Heart left ventricle (tissue), 16 donors: ENCODE results near the gene MPP7. TPM values are rescaled to one million over a fixed set of nuclear protein-coding genes. Genes with fewer than 3 reads are reported as not detected.

Experiments used
- ATAC-seq, 4 donors: fragments of 200-7000 bp; cut with Tn5 transposase; one replicate each; pipeline ENCODE4 v1.9.1; 2020 to 2022; ENCODE audit warnings: moderate library complexity in 4 of 4, mild to moderate bottlenecking in 3 of 4, moderate number of reproducible peaks in 1 of 4
- DNase-seq, 5 donors: peaks; one replicate each; pipeline ENCODE4 v3.0.0-alpha.2; 2020
- H3K27ac ChIP-seq, 12 donors: fragments of 200-600 bp; sonication (generic) in 4 of 12; one replicate each; pipeline versions ENCODE4 v1.5.0 to v1.8.0; 2016 to 2022; ENCODE audit warnings: mild to moderate bottlenecking in 2 of 12
- H3K27me3 ChIP-seq, 9 donors: fragments of 200-600 bp; sonication (generic) in 2 of 9; one replicate each; pipeline versions ENCODE4 v1.5.1 to v1.8.0; 2016 to 2022; ENCODE audit warnings: mild to moderate bottlenecking in 3 of 9
- H3K36me3 ChIP-seq, 9 donors: fragments of 200-600 bp; sonication (generic) in 2 of 9; one replicate each; pipeline versions ENCODE4 v1.5.0 to v1.8.0; 2018 to 2022; ENCODE audit warnings: mild to moderate bottlenecking in 2 of 9
- H3K4me1 ChIP-seq, 12 donors: fragments of 200-600 bp; sonication (generic) in 4 of 12; one replicate each; pipeline versions ENCODE4 v1.5.0 to v1.8.0; 2016 to 2022; ENCODE audit warnings: mild to moderate bottlenecking in 3 of 12
- H3K4me3 ChIP-seq, 12 donors: fragments of 200-600 bp; sonication (generic) in 4 of 12; one replicate each; pipeline versions ENCODE4 v1.5.0 to v1.8.0; 2017 to 2022; ENCODE audit warnings: mild to moderate bottlenecking in 9 of 12, moderate library complexity in 4 of 12
- H3K9me3 ChIP-seq, 12 donors: fragments of 200-600 bp; sonication (generic) in 4 of 12; one replicate each; pipeline versions ENCODE4 v1.5.0 to v1.8.0; 2016 to 2022; ENCODE audit warnings: mild to moderate bottlenecking in 1 of 12
- POLR2A ChIP-seq, 2 donors: fragments of 450-650 bp; IDR thresholded peaks; one replicate each; pipeline ENCODE4 v1.6.1; 2017; ENCODE audit warnings: antibody characterized with exemption in 2 of 2, mild to moderate bottlenecking in 2 of 2, moderate library complexity in 2 of 2
- WGBS, 4 donors: extraction: QIAGEN DNeasy Blood & Tissue Kit in 2 of 4; methylation state at CpG; one replicate each; pipeline versions ENCODE4 v1.1.5 to v1.1.7; 2013 to 2018; 5-methylcytosine and 5-hydroxymethylcytosine counted together
- intact Hi-C, 10 donors: fragments of 100-400 bp; cut with DNase I; formaldehyde crosslinking; loops; one replicate each; pipeline versions ENCODE4 v1.11.1 to v1.14.2; 2022
- long read RNA-seq, 3 donors: library from polyadenylated mRNA; unstranded; transcript quantifications; one replicate each; pipeline ENCODE4 v2.0.0, GENCODE V29; 2020 to 2021
- polyA plus RNA-seq, 2 donors: library from polyadenylated mRNA; stranded (reverse); fragments of 200-250 nt; gene quantifications; one replicate each; pipeline ENCODE4 v1.2.3, GENCODE V29; 2013
- total RNA-seq, 9 donors: library from RNA; depleted of rRNA in 2 of 9; stranded (reverse); fragments of >200 nt in 2 of 9; fragmentation: NEBNext Ultra II Directional in 3 of 9; extraction: Animal tissue kit (Norgen Biotek cat#: 25700) in 3 of 9; gene quantifications; one replicate each; pipeline versions ENCODE4 v1.1.0 to v1.2.4, GENCODE V29; 2016 to 2023
- TF ChIP-seq, protein P1 (sequence below), 12 donors: fragments of 200-600 bp; sonication (generic) in 4 of 12; IDR thresholded peaks; one replicate each; pipeline versions ENCODE4 v1.5.0 to v1.8.0; 2018 to 2022; ENCODE audit warnings: antibody characterized with exemption in 12 of 12, mild to moderate bottlenecking in 5 of 12
- donor health status: ischemic (EF 13 %, LVEDD 7.1; RV severe dilation, severe dysfunction).
- donor health status: healthy with polysubstance abuse.
- donor health status: DM: no; HTN: yes; CAD: no.
- donor health status: DM: no; HTN: no; CAD: no.
- donor health status: ischemic (EF 25% LVEDD 6.9; RV normal size, moderate dysfunction).
- donor health status: ischemic (EF 25% LVEDD 5.7; RV mildly dilated, moderate dysfunction).
- donor health status: healthy.
- donor health status: DM: yes; HTN: yes; CAD: no.
- donor health status: ischemic (EF 35%, LVEDD 5.7; RV mildly dilated, moderate dysfunction).
- donor health status: nonischemic (EF 11% LVEDD 7.7; RV severe dilation, severe dysfunction).
- donor health status: DM: yes; HTN: yes; CAD: no.
- donor health status: PGD.
- donor health status: ischemic (EF 29% LVEDD 5.4; RV normal size, mild dysfunction).
- donor health status: nonischemic (EF 23%, LVEDD 6.1; RV moderate dilation, normal function).

The MPP7 gene
- 10 to 100 TPM in 8 of 9 donors, 1 to 10 TPM in 1; 8.9 to 18.6 (median 15.5) TPM for total RNA-seq
- polyA plus RNA-seq = 1 to 10 TPM; 3.1 to 6.3 TPM
- long read RNA-seq, donor 1, partial matches to known transcripts = 7 of 22 reads
- long read RNA-seq, donor 1, other reads (novel, unspliced or antisense) = 15 of 22 reads
- long read RNA-seq, donor 2, partial matches to known transcripts = 13 of 58 reads
- long read RNA-seq, donor 2, other reads (novel, unspliced or antisense) = 45 of 58 reads
- long read RNA-seq, donor 3, partial matches to known transcripts = 4 of 35 reads
- long read RNA-seq, donor 3, other reads (novel, unspliced or antisense) = 31 of 35 reads

DNA sequence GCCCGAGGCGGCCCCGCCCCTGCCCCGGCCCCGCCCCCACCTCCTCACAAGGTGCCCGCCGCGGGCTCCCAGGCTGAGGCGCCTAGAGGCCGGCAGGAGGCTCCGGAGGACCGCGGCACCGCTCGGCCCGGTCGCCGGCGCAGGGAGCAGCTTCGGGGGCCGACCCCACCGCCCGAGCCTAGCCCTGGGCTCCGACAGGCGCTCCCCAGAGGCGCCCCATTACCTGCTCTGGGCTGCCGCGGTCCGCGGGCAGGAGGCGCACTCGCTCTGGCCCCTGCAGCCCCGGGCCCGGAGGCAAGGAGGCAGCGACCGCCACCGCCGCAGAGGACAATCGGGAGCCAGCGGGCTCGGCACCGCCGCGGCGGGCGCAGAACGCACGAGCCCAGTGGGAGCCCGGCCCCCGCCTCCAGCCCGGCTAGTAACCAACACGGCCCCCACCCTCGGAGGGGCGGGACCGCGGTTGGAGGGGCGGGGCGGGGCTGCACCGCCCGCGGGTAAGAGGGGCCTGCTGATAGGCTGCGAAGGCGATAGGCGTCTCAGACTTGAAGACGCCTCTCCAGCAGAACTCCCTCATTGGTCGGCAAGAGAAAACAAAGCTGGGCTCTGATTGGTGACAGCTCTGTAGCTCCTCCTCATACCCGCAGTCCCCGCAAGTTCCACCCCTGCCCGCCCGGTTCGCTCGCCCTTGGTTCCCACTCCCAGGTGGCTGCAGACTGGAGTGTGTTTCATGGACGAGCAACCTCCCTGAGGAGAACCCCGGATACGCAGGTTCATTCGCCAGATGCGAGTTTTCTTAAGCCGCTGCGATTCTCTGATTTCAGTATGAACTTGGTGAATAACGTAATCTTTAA, at the start of gene MPP7:
MPP7 (minus strand) TSS at position 427 of the 851 bp plus-strand sequence. CDS start 64,460 bp downstream, outside the sequence.
- intact Hi-C loops = loop anchor here in 8 of 10 donors (1.0 to 10.0 kb wide), 7 partner anchors 24 to 80 kb away; no protein-coding TSS in a partner anchor
- Histone ChIP-seq H3K4me1 (peaks cover 0 to 23% (median 8%) of the 10 kb centered on the region in 12 donors), H3K27me3 (no peaks in the 10 kb centered on the region), H3K27ac (peak within 1 kb of the TSS; percentile 48 to 93 (median 86)), H3K9me3 (no peaks in the 10 kb centered on the region), H3K4me3 (peak within 1 kb of the TSS; percentile 70 to 98 (median 88)), H3K36me3 (no peaks in the 10 kb centered on the region)
- peak in 1 of 2 donors; percentile 44 for TF ChIP-seq POLR2A (IDR thresholded peaks at IDR 0.05)
- TF ChIP-seq, protein P1, sequence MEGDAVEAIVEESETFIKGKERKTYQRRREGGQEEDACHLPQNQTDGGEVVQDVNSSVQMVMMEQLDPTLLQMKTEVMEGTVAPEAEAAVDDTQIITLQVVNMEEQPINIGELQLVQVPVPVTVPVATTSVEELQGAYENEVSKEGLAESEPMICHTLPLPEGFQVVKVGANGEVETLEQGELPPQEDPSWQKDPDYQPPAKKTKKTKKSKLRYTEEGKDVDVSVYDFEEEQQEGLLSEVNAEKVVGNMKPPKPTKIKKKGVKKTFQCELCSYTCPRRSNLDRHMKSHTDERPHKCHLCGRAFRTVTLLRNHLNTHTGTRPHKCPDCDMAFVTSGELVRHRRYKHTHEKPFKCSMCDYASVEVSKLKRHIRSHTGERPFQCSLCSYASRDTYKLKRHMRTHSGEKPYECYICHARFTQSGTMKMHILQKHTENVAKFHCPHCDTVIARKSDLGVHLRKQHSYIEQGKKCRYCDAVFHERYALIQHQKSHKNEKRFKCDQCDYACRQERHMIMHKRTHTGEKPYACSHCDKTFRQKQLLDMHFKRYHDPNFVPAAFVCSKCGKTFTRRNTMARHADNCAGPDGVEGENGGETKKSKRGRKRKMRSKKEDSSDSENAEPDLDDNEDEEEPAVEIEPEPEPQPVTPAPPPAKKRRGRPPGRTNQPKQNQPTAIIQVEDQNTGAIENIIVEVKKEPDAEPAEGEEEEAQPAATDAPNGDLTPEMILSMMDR (IDR thresholded peaks at IDR 0.05) = peak in 10 of 12 donors; percentile 11 to 52 (median 40)
- 0% methylated on average over 18 to 80 of the region's 80 CpGs for WGBS, 4 donors
- DNase-seq (peak; percentile 95 to 97 (median 96)), ATAC-seq (peak; percentile 99)

DNA sequence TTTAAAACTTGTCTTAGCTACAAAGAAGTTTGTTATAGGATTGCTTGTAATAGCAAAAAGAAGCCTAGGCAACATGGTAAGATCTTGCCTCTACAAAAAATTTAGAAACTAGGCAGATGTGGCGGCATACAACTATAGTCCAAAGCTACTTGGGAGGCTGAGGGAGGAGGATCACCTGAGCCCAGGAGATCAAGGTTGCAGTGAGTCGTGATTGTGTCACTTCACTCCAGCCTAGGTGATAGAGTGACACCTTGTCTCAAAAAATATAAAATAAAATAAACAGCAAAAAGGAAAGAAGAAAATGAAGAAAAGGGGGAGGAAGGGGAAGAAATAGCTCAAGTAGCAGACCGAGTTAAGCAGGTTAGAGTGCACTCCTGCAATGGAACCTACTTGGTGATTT, 47.0 kb upstream of the MPP7 start:
- DNase-seq = no peak
- no peak for ATAC-seq
- Histone ChIP-seq H3K27ac (no peak overlapping the region), H3K27me3 (no peaks in the 10 kb centered on the region), H3K9me3 (peaks cover 0 to 10% (median 0%) of the 10 kb centered on the region in 12 donors), H3K4me3 (no peak overlapping the region), H3K36me3 (no peaks in the 10 kb centered on the region), H3K4me1 (no peaks in the 10 kb centered on the region)
- 58 to 89% (median 86%) methylated on average over 3 of the region's 3 CpGs for whole genome bisulfite sequencing, 4 donors
- TF ChIP-seq POLR2A (IDR thresholded peaks at IDR 0.05) = no peak
- TF ChIP-seq, protein P1 (IDR thresholded peaks at IDR 0.05) = no peak
- intact Hi-C loops = no loop called here

DNA sequence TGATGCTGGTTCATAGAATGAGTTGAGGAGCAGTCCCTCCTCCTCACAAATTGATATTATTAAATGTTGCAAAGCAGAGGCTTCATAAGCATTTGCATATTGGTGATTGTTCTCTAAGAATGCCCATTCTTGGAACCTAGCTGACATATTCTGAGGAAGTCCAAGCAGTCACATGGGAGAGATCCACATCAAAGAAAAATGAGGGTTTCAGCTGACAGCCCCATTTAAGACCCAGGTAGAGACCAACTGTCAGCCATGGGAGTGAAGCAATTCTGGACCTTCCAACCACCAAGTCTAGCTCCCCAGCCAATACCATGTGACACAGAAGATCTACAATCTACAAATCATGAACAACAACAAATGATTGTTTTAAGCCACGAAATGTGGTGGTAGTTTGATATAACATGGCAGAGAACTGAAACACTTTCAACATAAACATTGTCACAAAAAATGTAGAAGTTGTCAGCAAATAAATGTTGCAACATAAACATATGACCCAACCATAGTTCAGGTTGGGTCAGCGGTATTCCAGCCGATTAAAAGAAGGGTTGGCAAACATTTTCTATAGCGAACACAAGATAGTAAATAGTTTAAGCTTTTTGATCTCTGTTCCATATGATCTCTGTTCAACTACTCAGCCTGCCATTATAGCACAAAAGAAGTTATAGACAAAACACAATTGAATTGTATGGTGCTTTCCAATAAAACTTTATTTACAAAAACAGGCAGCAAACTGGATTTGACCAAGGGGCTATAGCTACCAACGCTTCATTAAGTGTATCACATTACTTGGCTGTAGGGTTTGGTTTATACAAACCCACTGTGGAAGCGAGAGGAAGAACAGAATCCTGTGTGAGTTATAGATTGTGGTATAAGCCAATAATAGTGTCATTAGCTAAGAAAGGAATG, 41.4 kb upstream of the MPP7 start:
- 78 to 85% (median 83%) methylated on average over 6 of the region's 6 CpGs for WGBS, 4 donors
- H3K27me3 ChIP-seq = peaks cover 0 to 4% (median 0%) of the 10 kb centered on the region in 9 donors
- H3K36me3 ChIP-seq = no peaks in the 10 kb centered on the region
- ATAC-seq = no peak
- H3K27ac ChIP-seq = no peak overlapping the region
- TF ChIP-seq, protein P1 (IDR thresholded peaks at IDR 0.05) = no peak
- TF ChIP-seq POLR2A (IDR thresholded peaks at IDR 0.05) = no peak
- no peak overlapping the region for H3K4me3 ChIP-seq
- intact Hi-C loops = no loop called here
- peaks cover 0 to 11% (median 0%) of the 10 kb centered on the region in 12 donors for H3K9me3 ChIP-seq
- no peaks in the 10 kb centered on the region for H3K4me1 ChIP-seq
- no peak for DNase-seq
